ENCODE results near the gene COL8A2.

DNA sequence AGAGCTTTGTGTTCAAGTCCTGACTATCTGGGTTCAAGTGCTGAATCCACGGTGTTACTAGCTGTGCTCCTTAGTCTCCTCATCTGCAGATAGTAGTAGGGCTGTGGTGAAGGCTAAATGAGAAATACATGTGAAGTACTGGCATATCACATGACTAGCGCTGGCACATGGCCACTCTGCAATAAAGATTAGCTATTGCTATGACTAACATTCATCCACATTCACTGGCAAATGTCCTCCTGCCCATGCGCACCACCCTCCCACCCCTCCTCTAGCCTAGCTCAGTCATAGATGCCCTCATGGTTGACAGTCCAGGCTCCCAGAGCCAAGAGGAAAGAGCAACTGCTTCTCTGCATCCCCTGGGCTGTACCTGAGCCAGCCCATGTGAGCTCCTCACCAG, 8.5 kb upstream of the COL8A2 start:
- TF ChIP-seq, protein P1, sequence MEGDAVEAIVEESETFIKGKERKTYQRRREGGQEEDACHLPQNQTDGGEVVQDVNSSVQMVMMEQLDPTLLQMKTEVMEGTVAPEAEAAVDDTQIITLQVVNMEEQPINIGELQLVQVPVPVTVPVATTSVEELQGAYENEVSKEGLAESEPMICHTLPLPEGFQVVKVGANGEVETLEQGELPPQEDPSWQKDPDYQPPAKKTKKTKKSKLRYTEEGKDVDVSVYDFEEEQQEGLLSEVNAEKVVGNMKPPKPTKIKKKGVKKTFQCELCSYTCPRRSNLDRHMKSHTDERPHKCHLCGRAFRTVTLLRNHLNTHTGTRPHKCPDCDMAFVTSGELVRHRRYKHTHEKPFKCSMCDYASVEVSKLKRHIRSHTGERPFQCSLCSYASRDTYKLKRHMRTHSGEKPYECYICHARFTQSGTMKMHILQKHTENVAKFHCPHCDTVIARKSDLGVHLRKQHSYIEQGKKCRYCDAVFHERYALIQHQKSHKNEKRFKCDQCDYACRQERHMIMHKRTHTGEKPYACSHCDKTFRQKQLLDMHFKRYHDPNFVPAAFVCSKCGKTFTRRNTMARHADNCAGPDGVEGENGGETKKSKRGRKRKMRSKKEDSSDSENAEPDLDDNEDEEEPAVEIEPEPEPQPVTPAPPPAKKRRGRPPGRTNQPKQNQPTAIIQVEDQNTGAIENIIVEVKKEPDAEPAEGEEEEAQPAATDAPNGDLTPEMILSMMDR (IDR thresholded peaks at IDR 0.05): no peak
- TF ChIP-seq EP300 (IDR thresholded peaks at IDR 0.05): no peak
- no peak for TF ChIP-seq POLR2A (IDR thresholded peaks at IDR 0.05)
